ENCODE measurements around the gene ZNF683.
A peak's percentile ranks its signal among the peaks of the same experiment; 100 is the strongest.

The ZNF683 gene

DNA sequence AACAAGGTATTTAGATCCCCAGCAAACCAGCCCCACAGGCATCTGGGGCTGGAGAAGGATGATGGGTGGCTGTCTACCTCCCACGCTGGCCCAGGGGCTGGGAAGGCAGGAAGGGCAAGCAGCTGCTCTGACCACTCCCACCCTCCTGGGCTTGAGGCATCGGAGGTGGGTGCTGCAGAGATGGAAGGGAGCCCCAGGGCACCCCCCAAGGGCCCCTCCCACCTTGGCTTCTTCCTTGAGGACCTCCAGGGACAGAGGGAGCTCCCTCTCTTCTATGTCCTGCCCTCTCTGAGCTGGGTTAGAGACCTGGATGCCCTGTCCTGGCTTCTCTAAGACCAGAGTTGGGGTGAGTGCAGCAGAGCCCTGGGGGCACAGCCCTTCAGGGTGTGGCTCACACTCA is 51.7 kb downstream of the ZNF683 start:
- TF ChIP-seq, protein P1, sequence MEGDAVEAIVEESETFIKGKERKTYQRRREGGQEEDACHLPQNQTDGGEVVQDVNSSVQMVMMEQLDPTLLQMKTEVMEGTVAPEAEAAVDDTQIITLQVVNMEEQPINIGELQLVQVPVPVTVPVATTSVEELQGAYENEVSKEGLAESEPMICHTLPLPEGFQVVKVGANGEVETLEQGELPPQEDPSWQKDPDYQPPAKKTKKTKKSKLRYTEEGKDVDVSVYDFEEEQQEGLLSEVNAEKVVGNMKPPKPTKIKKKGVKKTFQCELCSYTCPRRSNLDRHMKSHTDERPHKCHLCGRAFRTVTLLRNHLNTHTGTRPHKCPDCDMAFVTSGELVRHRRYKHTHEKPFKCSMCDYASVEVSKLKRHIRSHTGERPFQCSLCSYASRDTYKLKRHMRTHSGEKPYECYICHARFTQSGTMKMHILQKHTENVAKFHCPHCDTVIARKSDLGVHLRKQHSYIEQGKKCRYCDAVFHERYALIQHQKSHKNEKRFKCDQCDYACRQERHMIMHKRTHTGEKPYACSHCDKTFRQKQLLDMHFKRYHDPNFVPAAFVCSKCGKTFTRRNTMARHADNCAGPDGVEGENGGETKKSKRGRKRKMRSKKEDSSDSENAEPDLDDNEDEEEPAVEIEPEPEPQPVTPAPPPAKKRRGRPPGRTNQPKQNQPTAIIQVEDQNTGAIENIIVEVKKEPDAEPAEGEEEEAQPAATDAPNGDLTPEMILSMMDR (IDR thresholded peaks at IDR 0.05; ENCODE audit: borderline replicate concordance, control extremely low read depth, extremely low read depth, insufficient read depth, missing control alignments): no peak
- in situ Hi-C loops (cut with MboI; ENCODE audit: low sequenced_read_pairs, unreplicated experiment): loop anchor here (5.0 kb wide), 1 partner anchor 39 kb away; the partner anchor contains the start of gene SH3BGRL3
- no peak for DNase-seq (ENCODE audit: low spot score)

DNA sequence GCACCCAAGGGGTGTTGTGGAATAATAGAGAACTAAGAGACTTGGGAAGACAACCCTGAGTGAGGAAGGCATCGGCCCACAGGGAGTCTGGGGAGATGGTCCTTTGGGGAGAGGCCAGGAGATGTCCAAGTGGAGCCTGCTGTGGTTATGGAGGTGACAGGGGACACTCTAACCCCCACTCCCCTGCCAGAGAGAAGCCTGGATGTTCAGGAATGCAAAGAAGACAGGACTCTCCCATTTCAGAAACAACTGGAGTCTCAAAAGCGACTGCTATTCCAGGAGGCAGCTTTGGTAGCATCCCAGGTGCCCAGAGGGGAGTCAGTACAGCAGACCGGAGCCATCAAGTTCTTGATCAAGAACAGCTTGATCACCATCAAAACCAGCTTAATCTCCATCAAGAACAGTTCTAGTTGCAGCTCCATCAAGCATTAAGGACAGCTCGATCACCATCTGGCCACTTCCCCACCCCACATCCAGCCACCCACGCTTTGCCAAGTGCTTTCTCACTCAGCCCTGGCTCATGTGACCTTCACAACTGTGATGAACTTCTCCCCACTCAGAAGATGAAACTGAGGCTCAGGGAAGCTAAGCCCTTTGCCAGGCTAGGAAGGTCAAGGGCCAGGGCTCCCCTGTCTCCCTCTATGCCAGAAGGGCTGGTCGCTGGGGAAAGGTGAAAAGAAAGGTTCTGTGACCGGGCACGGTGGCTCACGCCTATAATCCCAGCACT is 54.0 kb downstream of the ZNF683 start:
- TF ChIP-seq, protein P1 (IDR thresholded peaks at IDR 0.05; ENCODE audit: borderline replicate concordance, control extremely low read depth, extremely low read depth, insufficient read depth, missing control alignments): no peak
- DNase-seq (ENCODE audit: low spot score): no peak
- in situ Hi-C loops (cut with MboI; ENCODE audit: low sequenced_read_pairs, unreplicated experiment): no loop called here

DNA sequence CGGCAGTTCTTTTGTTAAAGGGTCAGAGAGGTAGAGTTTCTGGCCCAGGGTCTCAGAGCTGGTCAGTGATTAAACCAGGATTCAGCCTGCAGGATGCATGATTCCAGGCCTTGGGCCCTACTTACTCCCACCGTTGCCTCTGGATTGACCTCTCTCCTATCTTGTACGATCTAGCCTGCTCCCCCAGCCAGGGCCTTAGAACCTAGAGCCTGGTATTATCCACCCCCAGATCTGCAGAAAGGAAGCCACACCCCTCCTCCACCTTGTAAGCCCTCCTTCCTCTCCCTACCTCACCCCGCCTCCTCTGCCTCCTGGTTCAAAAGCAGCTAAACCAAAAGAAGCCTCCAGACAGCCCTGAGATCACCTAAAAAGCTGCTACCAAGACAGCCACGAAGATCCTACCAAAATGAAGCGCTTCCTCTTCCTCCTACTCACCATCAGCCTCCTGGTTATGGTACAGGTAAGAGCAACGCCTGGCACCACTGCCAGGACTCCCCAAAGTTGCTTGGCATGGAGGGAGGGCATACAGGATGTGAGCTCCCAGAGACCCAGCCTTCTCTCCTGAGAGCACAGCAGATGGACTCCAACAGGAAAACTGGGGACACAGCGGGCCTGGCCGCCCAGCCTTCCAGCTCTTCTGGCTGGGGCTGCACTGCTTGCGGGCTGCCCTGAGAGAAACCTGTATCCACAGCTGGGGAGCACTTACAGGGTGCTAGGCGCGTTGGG is 54.8 kb downstream of the ZNF683 start, which contains the start of gene CD52:
TSS of gene CD52 (plus strand) at position 347 of the 726 bp plus-strand sequence. CDS start at position 407, 60 bp downstream.
- peak; percentile 82 for DNase-seq (ENCODE audit: low spot score)
- TF ChIP-seq, protein P1 (IDR thresholded peaks at IDR 0.05; ENCODE audit: borderline replicate concordance, control extremely low read depth, extremely low read depth, insufficient read depth, missing control alignments): no peak
- in situ Hi-C loops (cut with MboI; ENCODE audit: low sequenced_read_pairs, unreplicated experiment): no loop called here

DNA sequence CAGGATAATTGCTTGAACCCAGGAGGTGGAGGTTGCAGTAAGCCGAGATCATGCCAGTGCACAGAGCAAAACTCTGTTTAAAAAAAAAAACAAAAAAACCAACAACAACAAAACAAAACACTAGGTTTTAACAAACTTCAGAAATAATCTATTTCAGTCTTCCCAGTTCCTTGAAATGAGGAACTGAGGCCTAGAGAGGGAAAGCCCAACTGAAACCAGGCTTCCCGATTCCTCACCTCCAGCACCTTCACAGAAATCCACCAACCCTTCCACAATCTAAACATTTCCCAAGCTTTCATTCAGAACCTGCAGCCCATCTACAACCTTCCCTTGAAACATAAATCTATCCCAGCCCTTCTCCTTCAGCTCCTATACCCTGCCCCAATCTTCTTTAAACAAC is 55.4 kb downstream of the ZNF683 start:
- TF ChIP-seq, protein P1 (IDR thresholded peaks at IDR 0.05; ENCODE audit: borderline replicate concordance, control extremely low read depth, extremely low read depth, insufficient read depth, missing control alignments): no peak
- in situ Hi-C loops (cut with MboI; ENCODE audit: low sequenced_read_pairs, unreplicated experiment): no loop called here
- no peak for DNase-seq (ENCODE audit: low spot score)

DNA sequence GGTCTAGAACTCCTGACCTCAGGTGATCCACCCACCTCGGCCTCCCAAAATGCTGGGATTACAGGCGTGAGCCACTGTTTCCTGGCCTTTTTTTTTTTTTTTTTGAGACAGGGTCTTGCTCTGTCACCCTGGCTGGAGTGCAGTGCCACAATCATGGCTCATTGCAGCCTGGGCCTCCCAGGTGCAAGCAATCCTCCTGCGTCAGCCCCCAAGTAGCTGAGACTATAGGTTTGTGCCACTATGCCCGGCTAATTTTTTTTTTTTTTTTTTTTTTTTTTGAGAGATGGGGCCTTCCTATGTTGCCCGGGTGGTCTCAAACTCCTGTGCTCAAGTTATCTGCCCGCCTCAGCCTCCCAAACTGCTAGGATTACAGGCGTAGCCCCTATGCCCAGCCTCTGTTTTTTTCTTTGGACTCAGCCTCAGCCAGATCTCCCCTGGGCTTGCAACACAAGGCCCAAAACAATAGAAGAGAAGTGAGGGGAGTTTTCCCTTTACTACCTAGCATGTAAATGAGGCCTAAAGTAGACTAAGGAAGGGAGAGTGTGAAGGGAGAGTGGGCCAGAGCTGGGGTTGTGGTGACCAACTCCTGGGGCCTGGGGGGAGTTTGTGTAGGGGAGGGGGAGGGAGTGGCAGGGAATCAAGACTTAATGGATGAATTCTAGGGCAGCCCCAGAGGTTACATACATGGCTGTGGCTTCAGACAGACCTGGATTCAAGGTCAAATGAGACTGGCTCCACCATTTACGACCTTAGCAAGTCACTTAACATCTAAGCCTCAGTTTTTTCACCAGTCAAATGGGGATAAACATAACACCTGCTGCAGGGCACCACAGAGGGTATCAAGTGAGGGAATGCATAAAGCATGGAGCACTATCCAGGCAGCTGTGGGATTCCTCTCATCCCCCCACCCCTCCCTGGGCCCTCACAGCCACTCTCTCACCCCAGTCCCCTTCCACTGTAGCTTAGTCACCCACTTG is 56.4 kb downstream of the ZNF683 start:
- no peak for DNase-seq (ENCODE audit: low spot score)
- in situ Hi-C loops (cut with MboI; ENCODE audit: low sequenced_read_pairs, unreplicated experiment): no loop called here
- TF ChIP-seq, protein P1 (IDR thresholded peaks at IDR 0.05; ENCODE audit: borderline replicate concordance, control extremely low read depth, extremely low read depth, insufficient read depth, missing control alignments): no peak

DNA sequence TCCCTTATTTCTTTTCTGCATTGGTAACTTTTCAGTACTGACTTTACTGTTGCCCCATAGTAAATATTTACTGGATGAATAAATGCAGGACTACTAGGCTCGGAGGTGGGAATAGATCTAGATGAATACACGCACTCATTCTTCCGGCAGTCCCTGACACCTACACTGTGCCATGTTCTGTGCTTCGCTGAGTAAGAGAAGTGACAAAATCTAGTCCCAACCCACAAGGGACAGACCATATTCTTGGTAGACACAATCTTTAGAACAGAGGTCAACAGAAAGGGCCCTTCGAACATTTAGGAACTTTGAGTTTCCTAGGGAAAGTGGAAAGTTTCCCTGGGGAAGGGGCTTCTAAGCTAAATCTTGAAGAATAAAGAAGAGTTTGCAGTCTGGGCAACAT is 58.0 kb downstream of the ZNF683 start:
- no peak for DNase-seq (ENCODE audit: low spot score)
- in situ Hi-C loops (cut with MboI; ENCODE audit: low sequenced_read_pairs, unreplicated experiment): no loop called here
- TF ChIP-seq, protein P1 (IDR thresholded peaks at IDR 0.05; ENCODE audit: borderline replicate concordance, control extremely low read depth, extremely low read depth, insufficient read depth, missing control alignments): no peak

All from GM13976 (cell line).